NCI-H748 (cell line): ENCODE results near the gene ACOT7.

Experiments used
- DNase-seq: peaks from one replicate; lab custom pipeline; 2025; ENCODE audit not compliant: unreplicated experiment; lab: John Stamatoyannopoulos, UW

Gene ACOT7

GRCh38 chr1:6348511-6349191 is 44.9 kb downstream of the ACOT7 start:
- no peak for DNase-seq

- peak; percentile 18 for DNase-seq
These were observed 45.7 kb downstream of the ACOT7 start for GRCh38 chr1:6347641-6348487.

- no peak for DNase-seq
These were observed 48.1 kb downstream of the ACOT7 start for GRCh38 chr1:6345460-6345859.

GRCh38 chr1:6345009-6345408 is 48.6 kb downstream of the ACOT7 start:
- no peak for DNase-seq

GRCh38 chr1:6343506-6344405 is 49.8 kb downstream of the ACOT7 start:
- DNase-seq = peak; percentile 41

- DNase-seq = no peak
These were observed 51.5 kb downstream of the ACOT7 start for GRCh38 chr1:6342056-6342455.

GRCh38 chr1:6338695-6339094 is 54.9 kb downstream of the ACOT7 start:
- DNase-seq = no peak

- DNase-seq = no peak
These were observed 56.6 kb downstream of the ACOT7 start for GRCh38 chr1:6336776-6337622.

GRCh38 chr1:6334261-6334993 is 59.1 kb downstream of the ACOT7 start:
- DNase-seq = no peak

- no peak for DNase-seq
These were observed 60.7 kb downstream of the ACOT7 start for GRCh38 chr1:6332821-6333220.

- no peak for DNase-seq
These were observed 61.9 kb downstream of the ACOT7 start for GRCh38 chr1:6331543-6332273.

- DNase-seq = no peak
These were observed 63.1 kb downstream of the ACOT7 start for GRCh38 chr1:6330410-6330911.

- no peak for DNase-seq
These were observed 63.7 kb downstream of the ACOT7 start for GRCh38 chr1:6329851-6330250.

GRCh38 chr1:6329396-6329795 is 64.2 kb downstream of the ACOT7 start:
- no peak for DNase-seq

- DNase-seq = no peak
These were observed 64.9 kb downstream of the ACOT7 start for GRCh38 chr1:6328696-6329095.

GRCh38 chr1:6328091-6328490 is 65.5 kb downstream of the ACOT7 start:
- DNase-seq = no peak

GRCh38 chr1:6325482-6325881 is 68.1 kb downstream of the ACOT7 start:
- DNase-seq = no peak

- DNase-seq = no peak
These were observed 71.4 kb downstream of the ACOT7 start for GRCh38 chr1:6322161-6322560.

- no peak for DNase-seq
These were observed 72.4 kb downstream of the ACOT7 start for GRCh38 chr1:6321205-6321604.
